Measurements from ENCODE around the gene TRHDE. TPM values are rescaled to one million over a fixed set of nuclear protein-coding genes. Genes with fewer than 3 reads are reported as not detected.

The TRHDE gene
- total RNA-seq, 1 experiment from 2014 or later: 1.9 TPM

GRCh38 chr12:72509891-72510290 lies 237.7 kb downstream of the TRHDE start:
- ATAC-seq (no peak), DNase-seq (ENCODE audit: low read depth, low spot score) (no peak)
- H3K27me3 ChIP-seq (ENCODE audit: control insufficient read depth, insufficient read depth, low read length): no peaks in the 10 kb centered on the region
- no TSS peak for BruUV-seq (replicated peaks)
- no peaks in the 10 kb centered on the region for H3K4me1 ChIP-seq (ENCODE audit: control insufficient read depth, insufficient read depth, low read length)
- in situ Hi-C loops (cut with HindIII; ENCODE audit: low pct_unique_long_range_greater_than_20kb, low sequenced_read_pairs) (no loop called here), intact Hi-C loops (cut with micrococcal nuclease; ENCODE audit: unreplicated experiment) (no loop called here)
- CTCF ChIA-PET: no interaction called here
- no peak overlapping the region for H3K27ac ChIP-seq (ENCODE audit: low read length)
- TF ChIP-seq CTCF (IDR thresholded peaks at IDR 0.05) (no peak), REST (IDR thresholded peaks at IDR 0.05; ENCODE audit: insufficient read depth in 1 of 2, low read depth in 2 of 2, low read length in 1 of 2) (no peak), SIN3A (IDR thresholded peaks at IDR 0.05; ENCODE audit: borderline replicate concordance, insufficient read depth, low read depth, low read length) (no peak), TCF7L2 (IDR thresholded peaks at IDR 0.05; ENCODE audit: low read depth, low read length) (no peak), POLR2AphosphoS5 (IDR thresholded peaks at IDR 0.05; ENCODE audit: low read depth, low read length) (no peak)
- H3K4me3 ChIP-seq (ENCODE audit: low read depth in 2 of 2, low read length in 2 of 2): no peak overlapping the region
- POLR2A ChIA-PET: no interaction called here
- H3K9me3 ChIP-seq (ENCODE audit: control insufficient read depth, insufficient read depth, low read depth, low read length): 0 out of 2 replicates have a peak, but pooled peaks cover 3% of the 10 kb centered on the region
- no peaks in the 10 kb centered on the region for H3K36me3 ChIP-seq (ENCODE audit: control insufficient read depth, insufficient read depth, low read length)

- Histone ChIP-seq H3K9me3 (ENCODE audit: control insufficient read depth, insufficient read depth, low read depth, low read length) (no peaks in the 10 kb centered on the region), H3K27ac (ENCODE audit: low read length) (no peak overlapping the region), H3K4me1 (ENCODE audit: control insufficient read depth, insufficient read depth, low read length) (no peaks in the 10 kb centered on the region), H3K36me3 (ENCODE audit: control insufficient read depth, insufficient read depth, low read length) (no peaks in the 10 kb centered on the region), H3K4me3 (ENCODE audit: low read depth in 2 of 2, low read length in 2 of 2) (no peak overlapping the region), H3K27me3 (ENCODE audit: control insufficient read depth, insufficient read depth, low read length) (no peaks in the 10 kb centered on the region)
- ATAC-seq: no peak
- intact Hi-C loops (cut with micrococcal nuclease; ENCODE audit: unreplicated experiment) (no loop called here), in situ Hi-C loops (cut with HindIII; ENCODE audit: low pct_unique_long_range_greater_than_20kb, low sequenced_read_pairs) (no loop called here)
- POLR2A ChIA-PET: no interaction called here
- no peak for DNase-seq (ENCODE audit: low read depth, low spot score)
- CTCF ChIA-PET: no interaction called here
- no TSS peak for BruUV-seq (replicated peaks)
- TF ChIP-seq POLR2AphosphoS5 (IDR thresholded peaks at IDR 0.05; ENCODE audit: low read depth, low read length): no peak
- TF ChIP-seq SIN3A (IDR thresholded peaks at IDR 0.05; ENCODE audit: borderline replicate concordance, insufficient read depth, low read depth, low read length): no peak
- TF ChIP-seq TCF7L2 (IDR thresholded peaks at IDR 0.05; ENCODE audit: low read depth, low read length): no peak
- no peak for TF ChIP-seq CTCF (IDR thresholded peaks at IDR 0.05)
- no peak for TF ChIP-seq REST (IDR thresholded peaks at IDR 0.05; ENCODE audit: insufficient read depth in 1 of 2, low read depth in 2 of 2, low read length in 1 of 2)
Observed at GRCh38 chr12:72510772-72511171, 238.6 kb downstream of the TRHDE start.

Measured in Panc1 (cell line).